Mesenteric fat pad (tissue), 1 donor: ENCODE data around the gene NFE2L1. TPM values are rescaled to one million over a fixed set of nuclear protein-coding genes. Genes with fewer than 3 reads are reported as not detected.
"Not testable (repeated sequence)": the region's sequence is repeated elsewhere in the genome, so short reads cannot be mapped to it uniquely, and the experiment has no call there.

Experiments
- DNase-seq: peaks from one replicate; pipeline ENCODE4 v3.0.0-alpha.2; 2020; ENCODE audit warnings: low spot score
- long read RNA-seq: library from polyadenylated mRNA; unstranded; transcript quantifications from one replicate; pipeline ENCODE4 v2.0.0, GENCODE V29; 2020
- total RNA-seq: library from RNA; stranded (reverse); fragmentation: NEBNext Ultra II Directional; extraction: Animal tissue kit (Norgen Biotek cat#: 25700); gene quantifications from one replicate; pipeline ENCODE4 v1.2.1, GENCODE V29; 2021
- donor health status: DM: yes; HTN: yes; CAD: no.

Gene NFE2L1, protein sequence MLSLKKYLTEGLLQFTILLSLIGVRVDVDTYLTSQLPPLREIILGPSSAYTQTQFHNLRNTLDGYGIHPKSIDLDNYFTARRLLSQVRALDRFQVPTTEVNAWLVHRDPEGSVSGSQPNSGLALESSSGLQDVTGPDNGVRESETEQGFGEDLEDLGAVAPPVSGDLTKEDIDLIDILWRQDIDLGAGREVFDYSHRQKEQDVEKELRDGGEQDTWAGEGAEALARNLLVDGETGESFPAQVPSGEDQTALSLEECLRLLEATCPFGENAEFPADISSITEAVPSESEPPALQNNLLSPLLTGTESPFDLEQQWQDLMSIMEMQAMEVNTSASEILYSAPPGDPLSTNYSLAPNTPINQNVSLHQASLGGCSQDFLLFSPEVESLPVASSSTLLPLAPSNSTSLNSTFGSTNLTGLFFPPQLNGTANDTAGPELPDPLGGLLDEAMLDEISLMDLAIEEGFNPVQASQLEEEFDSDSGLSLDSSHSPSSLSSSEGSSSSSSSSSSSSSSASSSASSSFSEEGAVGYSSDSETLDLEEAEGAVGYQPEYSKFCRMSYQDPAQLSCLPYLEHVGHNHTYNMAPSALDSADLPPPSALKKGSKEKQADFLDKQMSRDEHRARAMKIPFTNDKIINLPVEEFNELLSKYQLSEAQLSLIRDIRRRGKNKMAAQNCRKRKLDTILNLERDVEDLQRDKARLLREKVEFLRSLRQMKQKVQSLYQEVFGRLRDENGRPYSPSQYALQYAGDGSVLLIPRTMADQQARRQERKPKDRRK
- total RNA-seq: 171 TPM
- long read RNA-seq, full-length matches to known transcripts: 2 of 40 reads
- long read RNA-seq, partial matches to known transcripts: 1 of 40 reads
- long read RNA-seq, other reads (novel, unspliced or antisense): 37 of 40 reads

- peak; percentile 99 for DNase-seq
These were observed at the start of gene NFE2L1 for GRCh38 chr17:48047741-48048383. Gene NFE2L1 (plus strand): TSS chr17:48048359. CDS start chr17:48051119, 2,760 bp downstream.

DNA sequence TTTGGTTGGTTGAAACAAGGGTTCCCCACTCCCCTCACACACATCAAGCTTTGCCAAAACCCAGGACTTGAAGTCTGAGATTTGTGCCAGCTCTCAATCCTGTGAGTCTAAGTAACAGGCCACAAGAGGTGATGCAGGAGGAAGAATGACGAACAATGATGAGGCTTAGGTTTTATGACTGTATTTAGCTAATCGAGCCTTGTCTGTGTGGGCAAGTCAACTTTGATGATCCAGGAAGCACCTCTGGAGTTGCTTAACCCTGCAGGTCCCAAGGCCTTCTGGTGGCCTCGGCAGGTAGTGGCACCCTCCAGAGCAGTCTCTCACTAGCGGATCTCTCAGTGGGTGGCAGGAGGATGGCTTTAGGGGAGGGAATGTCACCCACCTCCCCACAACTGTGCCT is 48.6 kb upstream of the NFE2L1 start:
- no peak for DNase-seq

DNA sequence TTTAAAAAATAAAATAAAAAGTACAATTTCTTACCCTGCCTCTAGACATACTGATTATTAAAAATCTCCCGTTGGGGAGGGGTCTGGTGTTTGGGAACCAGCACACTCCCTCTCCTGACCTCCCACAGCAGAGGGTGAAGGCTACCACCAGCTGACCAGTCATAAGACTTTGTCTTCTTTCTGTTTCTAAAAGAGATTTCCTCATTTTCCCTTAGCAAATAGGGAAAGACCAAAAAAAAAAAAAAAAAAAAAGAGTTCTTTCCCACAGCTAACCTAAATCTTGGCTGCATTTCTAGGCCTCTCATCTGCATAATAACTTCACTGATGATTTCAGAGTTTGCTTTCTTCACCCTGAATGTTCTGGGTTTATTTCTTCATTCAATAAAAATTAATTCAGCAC is 47.0 kb upstream of the NFE2L1 start:
- no peak for DNase-seq

GRCh38 chr17:48001657-48002056 is 46.5 kb upstream of the NFE2L1 start:
- not testable (repeated sequence) for DNase-seq

- no peak for DNase-seq
These were observed 45.8 kb upstream of the NFE2L1 start for GRCh38 chr17:48002266-48002915.

GRCh38 chr17:48002916-48003416 is 45.2 kb upstream of the NFE2L1 start:
- DNase-seq: no peak

DNA sequence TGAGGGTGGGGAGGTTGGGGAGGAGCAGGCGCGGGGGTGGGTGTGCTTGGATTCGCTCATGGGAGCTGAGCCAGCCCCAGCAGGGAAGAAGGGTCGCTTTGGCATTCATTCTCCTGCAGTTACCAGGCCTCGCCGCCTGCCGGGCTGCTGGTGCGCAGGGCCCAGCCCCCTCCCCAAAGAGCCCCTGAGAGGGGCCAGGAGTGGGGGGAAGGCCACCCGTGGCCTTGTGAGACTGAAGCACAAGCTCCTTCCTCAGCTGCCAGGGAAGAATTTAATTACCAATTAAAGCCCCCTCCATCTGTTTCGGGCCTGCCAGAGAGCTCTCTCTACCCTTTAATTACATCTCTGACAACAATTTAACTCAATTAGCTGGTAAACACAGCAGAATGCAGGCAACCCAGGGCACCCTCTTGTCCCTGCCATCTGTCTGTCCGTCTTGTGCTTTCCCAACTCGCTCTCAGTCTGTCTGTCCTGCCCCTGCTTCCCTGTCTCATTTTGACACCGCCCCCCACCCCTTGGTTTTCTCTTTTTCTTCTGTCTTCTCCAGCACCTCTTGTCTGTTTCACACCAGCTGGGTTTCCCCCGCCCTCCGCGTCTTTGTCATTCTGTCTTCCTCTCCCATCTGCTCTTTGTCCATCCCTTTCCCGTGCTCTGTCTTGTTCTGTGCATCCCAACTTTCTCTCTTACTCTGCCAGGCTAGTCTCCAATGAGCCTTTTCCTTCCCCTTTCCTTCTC is 44.6 kb upstream of the NFE2L1 start:
- no peak for DNase-seq

DNA sequence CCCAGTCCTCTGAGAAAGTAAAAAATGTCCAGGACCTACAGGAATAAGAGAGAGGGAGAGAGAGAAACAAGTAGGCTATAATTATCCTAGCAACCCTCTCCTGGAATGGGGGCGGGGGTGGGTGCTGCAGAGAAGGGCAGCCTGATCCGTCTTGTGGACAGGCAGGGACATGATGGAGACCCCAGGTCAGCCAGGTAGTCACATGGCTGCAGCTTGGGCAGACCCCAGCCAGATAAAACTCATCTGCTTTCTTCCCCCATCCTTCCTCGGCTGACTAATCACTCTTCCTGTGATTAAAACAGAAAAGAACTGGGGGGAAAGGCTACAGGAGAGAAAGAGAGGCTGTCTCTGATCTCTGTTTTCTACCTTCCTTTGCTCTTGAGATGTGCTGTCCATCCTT is 43.2 kb upstream of the NFE2L1 start:
- no peak for DNase-seq

DNA sequence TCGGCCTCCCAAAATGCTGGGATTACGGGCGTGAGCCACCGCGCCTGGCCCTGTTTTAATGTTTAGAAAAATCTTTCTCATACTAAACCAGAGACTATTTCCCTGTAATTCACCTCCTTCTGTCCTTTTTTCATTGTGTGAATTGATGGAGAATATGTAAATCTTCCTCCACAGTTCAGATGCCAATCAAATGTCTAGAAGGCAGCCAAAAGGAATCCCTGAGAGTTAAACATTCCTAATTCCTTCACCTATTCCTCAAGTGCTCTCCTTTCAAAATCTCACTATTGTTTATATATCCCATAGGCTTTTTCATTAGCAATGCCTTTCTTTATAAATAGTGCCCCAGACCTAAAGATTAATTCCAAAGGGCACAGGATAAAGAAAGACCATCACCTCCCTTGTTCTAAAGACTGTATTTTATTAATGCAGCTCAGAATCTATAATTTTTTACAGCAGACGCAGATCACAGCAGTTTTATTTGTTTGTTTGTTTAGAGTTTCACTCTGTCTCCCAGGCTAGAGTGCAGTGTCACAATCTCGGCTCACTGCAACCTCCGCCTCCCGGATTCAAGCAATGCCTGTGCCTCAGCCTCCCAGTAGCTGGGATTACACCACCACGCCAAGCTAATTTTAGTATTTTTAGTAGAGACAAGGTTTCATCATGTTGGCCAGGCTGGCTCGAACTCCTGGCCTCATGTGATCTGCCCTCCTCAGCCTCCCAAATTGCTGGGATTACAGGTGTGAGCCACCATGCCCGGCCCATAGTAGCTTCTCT is 41.0 kb upstream of the NFE2L1 start:
- no peak for DNase-seq

DNA sequence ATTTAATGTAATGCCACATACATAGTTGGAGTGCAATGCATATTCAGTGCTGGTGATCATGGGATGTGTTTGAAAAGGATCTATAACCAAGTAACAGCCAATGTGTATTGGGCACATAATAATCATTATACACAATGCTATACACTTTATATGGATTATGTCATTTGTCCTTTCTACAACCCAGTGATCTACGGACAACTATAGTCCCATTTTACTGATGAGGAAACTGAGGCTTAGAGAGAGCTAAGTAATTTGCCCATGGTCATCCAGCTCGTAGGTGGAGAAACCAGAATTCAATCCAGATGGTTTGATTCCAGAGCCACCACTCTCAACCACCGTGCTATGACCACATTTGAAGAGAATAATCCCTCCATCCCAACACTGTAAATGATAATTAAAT is 38.0 kb upstream of the NFE2L1 start:
- DNase-seq: no peak

DNA sequence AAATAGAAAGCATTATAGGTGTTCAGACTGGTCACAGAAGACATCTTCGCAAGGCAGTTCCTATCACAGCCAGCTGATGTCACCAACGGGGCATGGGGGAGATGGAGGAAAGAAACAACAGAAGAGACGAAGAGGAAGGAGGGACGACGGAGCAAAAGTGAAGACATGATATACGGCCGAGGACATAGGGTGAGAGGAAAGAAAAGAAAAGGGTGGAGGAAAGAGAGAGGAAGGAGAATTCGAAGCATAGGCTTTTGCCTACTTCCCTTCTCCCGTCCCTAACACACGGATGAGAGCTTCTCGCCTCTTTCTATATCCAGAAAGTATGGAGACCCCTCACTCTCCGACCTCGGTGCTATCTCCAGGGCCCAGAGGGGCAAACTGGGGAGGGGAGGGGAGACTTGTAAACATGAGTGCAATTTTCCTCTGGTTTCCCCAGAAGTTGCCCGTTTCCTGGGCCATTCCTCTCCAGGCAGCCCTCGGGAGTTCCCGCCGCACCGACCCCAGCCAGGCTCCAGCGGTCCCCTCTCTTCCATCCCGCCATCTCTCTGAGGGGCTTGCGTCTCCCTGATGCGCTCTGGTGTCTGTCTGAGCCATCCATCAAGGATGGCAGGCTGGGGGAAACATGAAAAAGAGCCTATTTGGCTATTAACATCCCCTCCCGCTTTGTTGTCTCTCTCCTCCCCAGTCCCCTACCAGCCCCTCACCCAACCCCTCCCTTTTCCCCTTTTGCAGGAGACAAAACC is 36.6 kb upstream of the NFE2L1 start:
- no peak for DNase-seq

DNA sequence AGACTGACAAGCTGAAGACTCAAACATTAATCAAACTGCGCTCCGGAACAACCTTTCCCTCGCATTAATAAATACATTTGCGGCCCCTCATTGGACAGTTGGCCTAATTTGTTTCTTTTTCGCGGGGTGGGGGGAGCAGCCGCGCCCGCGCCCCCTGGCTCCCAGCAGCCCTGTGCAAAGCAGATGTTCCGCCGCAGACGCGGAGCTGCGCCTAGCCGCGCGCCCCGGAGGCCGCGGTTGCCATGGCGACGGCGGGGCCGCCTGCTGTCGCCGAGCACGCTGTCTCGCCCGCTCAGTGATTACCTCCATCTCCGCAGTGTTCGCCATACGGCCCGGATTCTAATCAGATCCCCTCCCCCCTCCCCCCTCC is 36.0 kb upstream of the NFE2L1 start:
- no peak for DNase-seq

GRCh38 chr17:48012654-48013053 is 35.5 kb upstream of the NFE2L1 start:
- DNase-seq: no peak

GRCh38 chr17:48013876-48014594 is 34.1 kb upstream of the NFE2L1 start:
- DNase-seq: no peak

DNA sequence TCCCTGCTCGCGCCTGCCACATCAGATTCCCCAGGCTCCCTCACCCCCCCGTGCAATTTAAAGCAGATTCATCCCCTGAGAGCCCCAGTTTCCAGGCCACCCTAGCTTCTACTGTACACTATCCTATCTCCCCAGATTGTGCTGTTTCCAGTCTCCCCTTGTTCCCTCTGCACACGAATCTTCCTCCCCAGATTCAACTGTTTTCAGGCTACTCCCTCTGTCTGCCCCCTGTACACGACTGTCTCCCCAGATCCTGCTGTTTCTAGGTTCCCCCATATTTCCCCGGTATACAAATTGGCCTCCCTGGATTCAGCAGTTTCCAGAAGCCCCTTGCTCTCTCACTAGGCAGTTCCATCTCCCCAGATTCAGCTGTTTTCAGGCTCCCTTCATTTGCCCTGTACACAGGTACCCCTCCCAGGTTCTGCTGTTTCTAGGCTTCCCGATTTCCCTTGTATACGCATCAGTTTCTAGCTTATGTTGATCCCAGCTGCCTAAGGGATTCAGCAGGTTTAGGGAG is 33.5 kb upstream of the NFE2L1 start:
- no peak for DNase-seq

DNA sequence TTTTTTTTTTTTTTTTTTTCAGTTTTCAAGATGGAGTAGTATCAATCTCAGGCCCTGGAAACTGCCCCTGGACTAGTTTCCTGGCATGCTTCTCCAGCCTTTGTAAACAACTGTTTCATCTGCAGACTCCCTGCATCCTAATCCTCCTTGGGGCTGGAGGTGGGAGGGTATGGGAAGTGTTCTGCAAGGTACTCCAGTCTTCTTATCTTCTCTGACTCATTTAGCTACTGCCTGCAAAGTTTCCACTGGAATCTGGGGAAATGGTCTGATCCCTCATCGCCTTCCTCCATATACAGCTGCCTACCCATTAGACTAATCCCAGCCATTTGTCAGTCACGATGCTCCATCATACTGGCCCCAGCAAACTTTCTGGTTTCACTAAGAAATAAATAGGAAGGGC is 32.0 kb upstream of the NFE2L1 start:
- no peak for DNase-seq

- DNase-seq: not testable (repeated sequence)
These were observed 30.4 kb upstream of the NFE2L1 start for GRCh38 chr17:48017817-48018158.

DNA sequence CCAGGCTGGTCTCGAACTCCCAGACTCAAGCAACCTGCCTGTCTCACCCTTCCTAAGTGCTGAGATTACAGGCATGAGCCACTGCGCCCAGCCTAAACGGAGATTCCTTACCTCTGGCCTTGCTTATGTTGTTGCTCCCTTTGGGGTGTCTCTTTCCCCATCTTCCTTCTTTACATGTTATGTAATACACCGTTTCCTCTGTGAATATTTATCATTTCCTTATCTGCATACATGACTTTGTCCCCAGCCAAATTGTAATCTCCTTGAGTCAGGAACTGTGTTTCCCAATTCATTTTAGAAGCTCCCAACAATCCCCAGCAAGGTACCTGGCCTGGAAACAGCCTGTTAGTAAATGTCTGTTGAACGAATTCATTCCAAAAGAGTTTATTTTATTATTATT is 26.2 kb upstream of the NFE2L1 start:
- DNase-seq: peak; percentile 4
